Thyroid gland (tissue), 4 donors: ENCODE results near the gene SMG9. TPM values are rescaled to one million over a fixed set of nuclear protein-coding genes. Genes with fewer than 3 reads are reported as not detected.

Source experiments
- DNase-seq, 2 donors: peaks; one replicate each; pipeline ENCODE4 v3.0.0-alpha.2; 2019
- H3K27ac ChIP-seq, 3 donors: fragments of 200-600 bp; sonication (generic); 1 replicate in 2 of 3; 2 replicates in 1 of 3; pipeline ENCODE4 v1.5.1; 2016 to 2019; ENCODE audit warnings: mild to moderate bottlenecking in 1 of 3, moderate library complexity in 1 of 3
- H3K27me3 ChIP-seq: fragments of 200-600 bp; sonication (generic); one replicate; pipeline ENCODE4 v1.5.1; 2019
- H3K36me3 ChIP-seq, 2 donors: fragments of 200-600 bp; sonication (generic); one replicate each; pipeline ENCODE4 v1.5.1; 2016 to 2019
- H3K4me1 ChIP-seq, 2 donors: fragments of 200-600 bp; sonication (generic); one replicate each; pipeline ENCODE4 v1.5.1; 2017 to 2019
- H3K4me3 ChIP-seq, 3 donors: fragments of 200-600 bp; sonication (generic); replicated peaks in 1 of 3; 1 replicate in 2 of 3; 2 replicates in 1 of 3; pipeline ENCODE4 v1.5.1; 2016; ENCODE audit warnings: mild to moderate bottlenecking in 1 of 3
- H3K9me3 ChIP-seq: fragments of 200-600 bp; sonication (generic); one replicate; pipeline ENCODE4 v1.5.1; 2017
- CTCF ChIP-seq, 6 experiments: fragments of 200-600 bp in 3 of 6; fragments of 450-650 bp in 3 of 6; sonication (generic) in 3 of 6; IDR thresholded peaks; one replicate each; pipeline ENCODE4 v1.5.1; 2016 to 2019; ENCODE audit warnings: antibody characterized with exemption in 6 of 6, mild to moderate bottlenecking in 2 of 6, inconsistent platforms in 1 of 6, moderate library complexity in 1 of 6
- POLR2A ChIP-seq, 2 donors: fragments of 450-650 bp; IDR thresholded peaks; one replicate each; pipeline ENCODE4 v1.6.1; 2017; ENCODE audit warnings: antibody characterized with exemption in 2 of 2, mild to moderate bottlenecking in 2 of 2, moderate library complexity in 1 of 2
- WGBS, 2 donors: methylation state at CpG; one replicate each; pipeline ENCODE4 v1.1.5; 2017; 5-methylcytosine and 5-hydroxymethylcytosine counted together
- intact Hi-C: fragments of 100-400 bp; cut with DNase I; formaldehyde crosslinking; loops from one replicate; pipeline ENCODE4 v1.15.1; 2023
- total RNA-seq, 4 donors: library from RNA; depleted of rRNA; stranded (reverse); fragments of >200 nt; gene quantifications; one replicate each; pipeline ENCODE4 v1.2.3, GENCODE V29; 2016

The SMG9 gene
- total RNA-seq, 4 donors from 2014 or later = 15.5 to 34.4 (median 18.8) TPM

- Histone ChIP-seq H3K36me3 (no peaks in the 10 kb centered on the region), H3K4me1 (no peaks in the 10 kb centered on the region), H3K4me3 (no peak overlapping the region), H3K27me3 (no peaks in the 10 kb centered on the region), H3K9me3 (no peaks in the 10 kb centered on the region), H3K27ac (no peak overlapping the region)
- 91 to 96% methylated on average over 11 of the region's 11 CpGs for WGBS, 2 donors
- DNase-seq = no peak
- intact Hi-C loops = no loop called here
- TF ChIP-seq POLR2A (IDR thresholded peaks at IDR 0.05) = no peak
- no peak for TF ChIP-seq CTCF (IDR thresholded peaks at IDR 0.05)
These were observed 76.1 kb downstream of the SMG9 start for GRCh38 chr19:43678512-43679261.

Other genes with a start within 250 kb of the SMG9 start
- gene ETHE1, start 227.8 kb downstream of the SMG9 start, total RNA-seq = 10 to 100 TPM; 22.4 to 61.9 (median 32.5) TPM
- gene ZNF575, start 221.8 kb downstream of the SMG9 start, total RNA-seq = 1 to 10 TPM in 1 of 4 donors, not detected in 3; 1.4 TPM
- gene XRCC1, start 179.4 kb downstream of the SMG9 start, total RNA-seq = 10 to 100 TPM; 29.6 to 38.8 (median 31.3) TPM
- 10 to 100 TPM; 11.8 to 19.3 (median 13.2) TPM for gene PINLYP, start 179.2 kb downstream of the SMG9 start, total RNA-seq
- gene IRGQ, start 158.8 kb downstream of the SMG9 start, total RNA-seq = 10 to 100 TPM; 18.0 to 33.5 (median 23.5) TPM
- 10 to 100 TPM; 15.7 to 23.5 (median 17.9) TPM for gene ZNF576, start 158.4 kb downstream of the SMG9 start, total RNA-seq
- gene SRRM5, start 142.9 kb downstream of the SMG9 start, total RNA-seq = 1 to 10 TPM in 1 of 4 donors, under 1 TPM in 2, not detected in 1; 0.27 to 1.5 (median 0.59) TPM
- 10 to 100 TPM; 28.9 to 61.5 (median 33.5) TPM for gene ZNF428, start 135.3 kb downstream of the SMG9 start, total RNA-seq
- 10 to 100 TPM in 1 of 4 donors, 1 to 10 TPM in 3; 2.3 to 11.9 (median 3.4) TPM for gene CADM4, start 115.1 kb downstream of the SMG9 start, total RNA-seq
- 10 to 100 TPM in 1 of 4 donors, 1 to 10 TPM in 3; 2.4 to 21.1 (median 4.5) TPM for gene PLAUR, start 84.8 kb downstream of the SMG9 start, total RNA-seq
- gene IRGC, start 38.9 kb downstream of the SMG9 start, total RNA-seq = 1 to 10 TPM in 1 of 4 donors, not detected in 3; 1.1 TPM
- gene KCNN4, start 26.0 kb upstream of the SMG9 start, total RNA-seq = 1 to 10 TPM in 2 of 4 donors, under 1 TPM in 2; 0.29 to 1.7 (median 1.0) TPM
- gene LYPD5, start 47.5 kb upstream of the SMG9 start, total RNA-seq = 1 to 10 TPM; 1.6 to 7.6 (median 2.5) TPM
- gene ZNF283, start 72.4 kb upstream of the SMG9 start, total RNA-seq = 10 to 100 TPM in 3 of 4 donors, 1 to 10 TPM in 1; 9.9 to 29.1 (median 18.9) TPM
- gene ZNF404, start 129.0 kb upstream of the SMG9 start, total RNA-seq = 1 to 10 TPM in 3 of 4 donors, under 1 TPM in 1; 0.89 to 2.5 (median 2.0) TPM
- 10 to 100 TPM; 17.4 to 19.7 (median 18.3) TPM for gene ZNF45, start 180.3 kb upstream of the SMG9 start, total RNA-seq
- gene ZNF221, start 196.3 kb upstream of the SMG9 start, total RNA-seq = 10 to 100 TPM in 2 of 4 donors, 1 to 10 TPM in 2; 5.9 to 17.2 (median 9.9) TPM
- gene ZNF155, start 229.2 kb upstream of the SMG9 start, total RNA-seq = 10 to 100 TPM in 3 of 4 donors, 1 to 10 TPM in 1; 8.7 to 20.8 (median 16.0) TPM
- gene ZNF230, start 248.0 kb upstream of the SMG9 start, total RNA-seq = 1 to 10 TPM; 4.6 to 8.0 (median 5.2) TPM